Fibroblast of pulmonary artery (primary cell): ENCODE results near the gene GNRH2.

Experiments
- DNase-seq: peaks from one replicate; pipeline ENCODE4 v3.0.0-alpha.2; 2010; ENCODE audit warnings: low read depth
- H3K4me3 ChIP-seq: replicated peaks from 2 replicates; pipeline ENCODE4 v1.5.1; 2011; ENCODE audit warnings: low read depth, mild to moderate bottlenecking, control low read depth, low read length, moderate library complexity
- CTCF ChIP-seq: IDR thresholded peaks from 2 replicates; pipeline ENCODE4 v1.5.1; 2011; ENCODE audit warnings: mild to moderate bottlenecking, control low read depth, low read length, inconsistent platforms; ENCODE audit errors: missing control alignments

Gene GNRH2

GRCh38 chr20:3084283-3084985, 41.0 kb downstream of the GNRH2 start, which contains the start of gene AVP:
AVP (minus strand) TSS chr20:3084724; CDS start chr20:3084674, 50 bp downstream.
- no peak for TF ChIP-seq CTCF
- DNase-seq, result no peak
- H3K4me3 ChIP-seq, result no peak within 1 kb of the TSS

- no peak for DNase-seq
- H3K4me3 ChIP-seq, result no peak overlapping the region
- no peak for TF ChIP-seq CTCF
These were observed 41.6 kb downstream of the GNRH2 start for GRCh38 chr20:3084986-3085360.

- no peak overlapping the region for H3K4me3 ChIP-seq
- no peak for DNase-seq
- no peak for TF ChIP-seq CTCF
These were observed 42.2 kb downstream of the GNRH2 start for GRCh38 chr20:3085571-3086072.

GRCh38 chr20:3088031-3088430, 44.6 kb downstream of the GNRH2 start:
- no peak for TF ChIP-seq CTCF
- no peak overlapping the region for H3K4me3 ChIP-seq
- no peak for DNase-seq

GRCh38 chr20:3090565-3090964, 47.1 kb downstream of the GNRH2 start:
- DNase-seq, result no peak
- H3K4me3 ChIP-seq, result no peak overlapping the region
- TF ChIP-seq CTCF, result no peak

GRCh38 chr20:3092611-3093379, 49.4 kb downstream of the GNRH2 start:
- peak overlapping the region; percentile 17 for H3K4me3 ChIP-seq
- no peak for TF ChIP-seq CTCF
- DNase-seq, result no peak
